Transverse colon (tissue), 4 donors: Measurements from ENCODE around the gene KLF2.

Experiments
- POLR2AphosphoS5 ChIP-seq, 3 donors: sonication (generic); formaldehyde crosslinking; IDR thresholded peaks; one replicate each; pipeline ENCODE4 v1.6.1; 2016; ENCODE audit warnings: antibody characterized with exemption in 3 of 3
- TF ChIP-seq, protein P1 (sequence below), 5 experiments: fragments of 200-600 bp in 3 of 5; fragments of 450-650 bp in 2 of 5; sonication (generic) in 3 of 5; IDR thresholded peaks; 1 replicate in 2 of 5; 2 replicates in 3 of 5; pipeline ENCODE4 v1.5.1; 2016 to 2017; ENCODE audit warnings: antibody characterized with exemption in 5 of 5, inconsistent platforms in 3 of 5, mild to moderate bottlenecking in 2 of 5, moderate library complexity in 1 of 5

DNA sequence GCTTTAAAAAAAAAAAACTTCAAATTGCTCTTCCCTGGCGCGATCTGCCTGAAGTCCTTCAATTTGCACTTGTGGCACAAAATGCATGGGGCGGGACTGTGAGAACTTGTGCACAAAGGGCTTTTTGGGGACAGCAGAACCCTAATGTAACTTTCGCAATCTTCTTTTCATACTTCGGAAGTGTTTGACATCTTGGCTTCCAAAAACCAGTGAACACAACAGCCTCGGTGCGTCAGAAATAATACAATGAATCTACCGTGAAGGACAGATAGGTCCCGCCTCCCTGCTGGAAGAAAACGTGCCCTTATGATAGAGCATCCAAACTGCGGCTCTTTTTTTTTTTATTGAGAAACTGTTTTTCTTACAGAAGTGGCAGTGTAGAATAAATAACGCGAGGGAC lies 36.6 kb downstream of the KLF2 start:
- TF ChIP-seq POLR2AphosphoS5 (IDR thresholded peaks at IDR 0.05) = no peak
- TF ChIP-seq, protein P1, sequence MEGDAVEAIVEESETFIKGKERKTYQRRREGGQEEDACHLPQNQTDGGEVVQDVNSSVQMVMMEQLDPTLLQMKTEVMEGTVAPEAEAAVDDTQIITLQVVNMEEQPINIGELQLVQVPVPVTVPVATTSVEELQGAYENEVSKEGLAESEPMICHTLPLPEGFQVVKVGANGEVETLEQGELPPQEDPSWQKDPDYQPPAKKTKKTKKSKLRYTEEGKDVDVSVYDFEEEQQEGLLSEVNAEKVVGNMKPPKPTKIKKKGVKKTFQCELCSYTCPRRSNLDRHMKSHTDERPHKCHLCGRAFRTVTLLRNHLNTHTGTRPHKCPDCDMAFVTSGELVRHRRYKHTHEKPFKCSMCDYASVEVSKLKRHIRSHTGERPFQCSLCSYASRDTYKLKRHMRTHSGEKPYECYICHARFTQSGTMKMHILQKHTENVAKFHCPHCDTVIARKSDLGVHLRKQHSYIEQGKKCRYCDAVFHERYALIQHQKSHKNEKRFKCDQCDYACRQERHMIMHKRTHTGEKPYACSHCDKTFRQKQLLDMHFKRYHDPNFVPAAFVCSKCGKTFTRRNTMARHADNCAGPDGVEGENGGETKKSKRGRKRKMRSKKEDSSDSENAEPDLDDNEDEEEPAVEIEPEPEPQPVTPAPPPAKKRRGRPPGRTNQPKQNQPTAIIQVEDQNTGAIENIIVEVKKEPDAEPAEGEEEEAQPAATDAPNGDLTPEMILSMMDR (IDR thresholded peaks at IDR 0.05) = no peak
